Body of pancreas (tissue), 4 donors: ENCODE results near the gene FAM20C.

ENCODE experiments used
- CTCF ChIP-seq, 7 experiments: fragments of 450-650 bp in 4 of 7; fragments of 200-600 bp in 3 of 7; sonication (generic) in 3 of 7; IDR thresholded peaks; one replicate each; pipeline ENCODE4 v1.5.1; 2016 to 2019; ENCODE audit warnings: antibody characterized with exemption in 7 of 7
- POLR2A ChIP-seq, 3 donors: fragments of 450-650 bp; IDR thresholded peaks; one replicate each; pipeline ENCODE4 v1.6.1; 2016; ENCODE audit warnings: antibody characterized with exemption in 3 of 3, mild to moderate bottlenecking in 2 of 3

GRCh38 chr7:155469-155900 is 36.9 kb upstream of the FAM20C start:
- TF ChIP-seq CTCF (IDR thresholded peaks at IDR 0.05) = no peak
- TF ChIP-seq POLR2A (IDR thresholded peaks at IDR 0.05) = no peak
